Stimulated activated CD4-positive, alpha-beta T cell treated with anti-CD3 and anti-CD28 coated beads, Interleukin-2, amount 100 ng/mL, for 48 hours (primary cell): ENCODE measurements around the gene COL15A1.
"Not testable (repeated sequence)": the region's sequence is repeated elsewhere in the genome, so short reads cannot be mapped to it uniquely, and the experiment has no call there.

Experiments
- DNase-seq, 2 donors: peaks; one replicate each; pipeline ENCODE4 v3.0.0-alpha.2; 2020

COL15A1 gene

DNA sequence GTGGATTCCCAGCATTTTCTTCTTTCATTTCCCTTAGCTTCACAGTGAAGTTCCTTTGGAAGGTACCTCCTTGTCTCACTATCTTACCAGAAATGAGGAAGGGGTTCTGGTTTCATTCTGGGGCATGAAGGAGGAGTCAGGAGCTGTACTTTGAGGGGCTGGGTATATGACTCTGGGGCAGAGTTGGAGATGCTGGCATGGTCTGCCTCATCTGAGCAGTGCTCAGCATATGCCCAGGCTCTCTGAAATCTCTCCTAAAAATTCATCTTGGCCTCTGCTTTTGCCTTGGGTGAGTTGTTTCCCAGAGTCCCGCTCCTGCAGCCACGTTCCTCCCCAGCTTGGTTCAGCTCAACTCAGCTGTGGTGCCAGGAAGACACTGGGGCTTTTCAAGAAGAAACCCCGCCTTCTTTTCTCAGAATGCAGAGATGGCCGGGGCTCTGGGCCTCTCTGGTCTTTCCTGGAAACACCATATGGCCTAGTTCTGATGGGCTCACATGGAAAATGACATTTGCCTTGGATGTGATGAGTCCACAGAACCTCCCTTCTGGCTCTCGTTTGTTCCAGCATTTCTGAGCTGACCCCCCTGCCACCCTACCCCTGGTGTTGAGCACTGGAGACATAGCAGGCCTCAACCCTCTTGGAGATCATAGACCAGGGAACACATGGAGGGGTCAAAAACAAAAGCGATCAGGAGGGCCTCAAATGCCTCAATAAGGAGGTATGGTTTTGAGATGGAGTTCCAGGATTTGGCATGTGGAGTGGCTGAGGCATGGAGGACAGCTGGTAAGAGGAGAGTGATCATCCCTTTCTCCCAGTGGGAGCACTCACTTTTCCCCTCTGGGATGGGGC lies 149.2 kb downstream of the COL15A1 start:
- DNase-seq = peak in 1 of 2 donors; percentile 36

DNA sequence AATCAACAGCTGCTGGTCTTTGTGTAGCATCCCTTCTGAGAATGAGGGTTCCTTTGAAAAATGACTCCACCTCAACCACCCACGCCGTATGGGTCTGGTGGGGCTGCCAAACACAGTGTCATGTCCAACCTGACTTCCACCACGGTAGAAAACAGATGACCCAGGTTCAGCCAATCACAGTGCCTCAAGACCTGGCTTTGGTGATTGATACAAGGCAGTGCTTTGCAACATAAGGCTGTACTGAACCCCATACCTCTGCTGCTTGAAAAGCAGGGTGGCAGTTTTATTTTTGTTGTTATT lies 149.7 kb downstream of the COL15A1 start:
- DNase-seq = no peak

DNA sequence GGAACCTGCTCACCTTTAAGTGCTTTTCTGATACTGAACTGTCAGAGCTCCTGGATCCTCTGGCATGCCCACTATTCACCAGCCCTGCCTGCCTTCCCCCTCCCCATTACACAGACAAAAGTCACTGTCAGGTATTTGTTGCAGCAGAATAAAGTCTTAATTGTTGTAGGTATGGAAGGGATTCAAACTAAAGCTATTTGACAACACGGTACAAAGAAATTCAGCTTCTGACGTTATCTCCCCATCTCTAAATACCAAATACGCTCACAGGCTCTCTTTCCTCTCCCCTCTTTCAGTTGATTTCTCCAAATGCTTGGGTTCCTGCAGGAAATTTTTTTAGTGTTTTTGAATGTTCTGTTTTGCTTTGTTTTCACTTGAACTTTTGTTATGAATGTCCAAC lies 151.9 kb downstream of the COL15A1 start:
- no peak for DNase-seq

DNA sequence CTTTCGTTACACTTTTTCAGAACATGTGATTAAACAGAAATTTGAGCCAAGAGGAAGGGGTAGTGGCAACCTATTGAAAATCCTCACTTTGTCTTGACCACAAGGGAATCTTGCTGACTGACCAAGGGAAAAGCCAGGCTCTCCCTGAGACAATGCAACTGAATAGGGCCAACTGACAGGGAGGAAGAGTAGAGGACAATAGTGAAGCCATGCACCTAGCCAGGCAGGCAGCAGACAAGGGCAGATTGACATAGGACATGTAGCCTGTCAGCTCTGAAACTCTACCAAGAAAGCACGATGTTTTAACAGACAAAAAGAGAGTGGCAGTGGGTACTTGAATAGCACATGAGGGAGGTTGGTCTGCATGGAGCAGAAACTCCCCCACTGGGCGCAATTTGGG lies 152.7 kb downstream of the COL15A1 start:
- DNase-seq = no peak

DNA sequence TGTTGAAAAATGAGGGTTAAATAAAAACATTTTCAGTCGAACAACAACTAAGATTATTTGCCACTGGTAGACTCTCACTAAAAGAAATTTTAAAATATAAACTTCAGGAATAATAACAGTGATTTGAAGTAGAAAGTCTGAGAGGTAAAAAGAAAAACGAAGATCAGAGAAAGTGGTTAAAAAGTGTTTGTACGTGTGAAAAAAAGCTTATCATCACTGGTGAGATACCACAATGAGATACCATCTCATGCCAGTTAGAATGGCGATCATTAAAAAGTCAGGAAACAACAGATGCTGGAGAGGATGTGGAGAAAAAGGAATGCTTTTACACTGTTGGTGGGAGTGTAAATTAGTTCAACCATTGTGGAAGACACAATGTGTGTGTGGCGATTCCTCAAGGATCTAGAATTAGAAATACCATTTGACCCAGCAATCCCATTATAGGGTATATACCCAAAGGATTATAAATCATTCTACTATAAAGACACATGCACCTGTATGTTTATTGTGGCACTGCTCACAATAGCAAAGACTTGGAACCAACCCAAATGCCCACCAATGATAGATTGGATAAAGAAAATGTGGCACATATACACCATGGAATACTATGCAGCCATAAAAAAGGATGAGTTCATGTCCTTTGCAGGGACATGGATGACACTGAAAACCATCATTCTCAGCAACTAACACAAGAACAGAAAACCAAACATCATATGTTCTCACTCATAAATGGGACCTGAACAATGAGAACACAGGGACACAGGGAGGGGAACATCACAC lies 156.3 kb downstream of the COL15A1 start:
- DNase-seq = not testable (repeated sequence)

DNA sequence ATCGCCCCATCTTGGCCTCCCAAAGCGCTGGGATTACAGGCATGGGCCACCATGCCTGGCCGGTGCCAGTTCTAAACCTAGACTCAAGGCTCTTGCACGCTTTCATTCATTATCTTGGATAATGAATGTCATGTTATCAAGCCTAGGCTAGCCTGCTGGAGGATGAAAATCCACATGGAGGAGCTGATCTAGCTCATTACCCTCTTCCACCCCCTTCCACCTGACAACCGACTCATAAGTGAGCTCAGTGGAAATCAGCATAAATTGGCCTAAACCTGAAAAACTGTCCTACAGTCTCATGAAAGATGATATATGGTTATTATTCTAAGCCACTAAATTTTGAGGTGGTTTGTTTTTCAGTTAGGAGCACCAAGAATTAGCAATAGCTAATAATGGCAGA lies 157.6 kb downstream of the COL15A1 start:
- no peak for DNase-seq

DNA sequence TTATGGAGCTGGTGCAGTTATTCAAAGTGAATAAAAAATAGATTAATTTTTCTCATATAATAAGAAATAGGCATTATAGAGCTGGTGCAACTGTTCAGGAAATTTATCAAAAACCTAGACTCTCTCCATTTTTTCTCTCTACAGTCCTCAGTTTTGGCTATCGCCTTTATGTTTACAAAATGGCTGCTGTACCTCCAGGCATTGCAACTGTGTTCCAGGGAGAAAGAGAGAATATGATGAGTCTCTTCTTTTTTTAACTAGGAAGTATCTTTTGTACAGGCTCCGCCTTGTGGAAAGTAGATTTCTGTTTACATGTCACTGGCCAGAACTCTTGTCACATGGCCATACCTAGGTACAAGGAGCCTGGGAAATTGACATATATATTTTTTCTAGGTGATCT lies 158.1 kb downstream of the COL15A1 start:
- DNase-seq = no peak

DNA sequence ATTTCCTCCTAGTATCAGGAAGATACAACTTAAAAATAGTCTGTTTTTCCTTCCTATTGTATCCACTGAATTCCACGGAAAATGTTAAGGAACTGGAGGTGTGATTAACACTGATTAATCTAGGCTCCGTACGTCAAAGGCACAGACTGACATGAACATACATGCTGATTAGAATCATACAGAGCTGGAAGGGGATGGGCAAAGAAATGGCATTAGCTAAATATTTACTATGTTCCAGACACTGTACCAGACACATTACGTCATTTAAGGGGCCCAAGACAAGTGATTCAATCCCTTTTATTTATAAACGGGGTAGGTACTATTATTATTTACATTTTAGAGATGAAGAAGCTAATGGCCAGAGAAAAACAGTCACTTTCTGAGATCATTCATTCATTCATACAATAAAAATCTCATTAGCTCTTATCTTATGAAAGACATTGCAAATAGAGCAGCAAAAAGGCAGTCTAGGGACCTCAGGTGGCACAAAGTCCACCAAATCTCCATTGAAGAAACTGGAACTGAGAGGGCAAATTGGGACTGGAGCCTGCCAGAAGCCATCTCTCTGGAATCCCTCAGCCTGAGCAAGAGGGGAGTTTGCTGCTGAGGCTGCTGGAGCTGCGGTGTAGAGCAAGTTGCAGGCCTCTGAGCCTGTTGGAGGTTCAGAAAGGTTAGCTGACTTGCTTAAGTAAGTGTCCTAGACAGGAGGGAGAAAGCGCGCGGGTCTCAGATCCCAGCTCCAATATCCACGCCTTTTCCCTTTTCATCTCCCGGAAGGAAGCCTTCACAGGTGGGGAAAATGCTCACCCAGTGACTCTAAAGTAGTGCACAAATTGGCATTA lies 159.6 kb downstream of the COL15A1 start:
- no peak for DNase-seq

DNA sequence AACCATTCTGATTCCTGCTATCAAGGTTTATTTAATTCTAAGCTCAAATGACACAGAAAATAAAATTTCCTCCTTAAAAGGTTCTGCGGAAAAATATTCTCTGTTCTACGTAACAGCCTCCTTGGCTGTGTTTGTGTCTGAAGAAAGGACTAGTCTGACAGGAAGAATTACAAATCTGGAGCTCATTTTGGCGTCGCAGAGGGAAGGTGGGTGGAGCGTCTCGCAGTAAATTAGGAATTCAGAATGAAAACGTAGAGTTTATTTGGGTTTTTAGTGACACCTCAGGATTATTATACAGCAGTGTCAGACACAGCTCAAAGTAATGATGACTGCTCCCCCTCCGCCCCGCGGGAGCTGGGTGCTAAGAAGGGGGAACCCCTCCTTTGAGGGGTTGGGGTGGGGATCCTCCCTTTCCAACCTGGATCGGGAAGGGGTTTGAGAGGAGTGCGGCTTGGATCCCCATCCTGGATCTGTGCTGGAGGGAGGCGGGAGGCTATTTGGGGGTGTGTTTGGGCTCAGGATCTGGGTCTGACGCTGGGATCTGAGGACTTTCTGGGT lies 160.3 kb downstream of the COL15A1 start:
- DNase-seq = no peak

DNA sequence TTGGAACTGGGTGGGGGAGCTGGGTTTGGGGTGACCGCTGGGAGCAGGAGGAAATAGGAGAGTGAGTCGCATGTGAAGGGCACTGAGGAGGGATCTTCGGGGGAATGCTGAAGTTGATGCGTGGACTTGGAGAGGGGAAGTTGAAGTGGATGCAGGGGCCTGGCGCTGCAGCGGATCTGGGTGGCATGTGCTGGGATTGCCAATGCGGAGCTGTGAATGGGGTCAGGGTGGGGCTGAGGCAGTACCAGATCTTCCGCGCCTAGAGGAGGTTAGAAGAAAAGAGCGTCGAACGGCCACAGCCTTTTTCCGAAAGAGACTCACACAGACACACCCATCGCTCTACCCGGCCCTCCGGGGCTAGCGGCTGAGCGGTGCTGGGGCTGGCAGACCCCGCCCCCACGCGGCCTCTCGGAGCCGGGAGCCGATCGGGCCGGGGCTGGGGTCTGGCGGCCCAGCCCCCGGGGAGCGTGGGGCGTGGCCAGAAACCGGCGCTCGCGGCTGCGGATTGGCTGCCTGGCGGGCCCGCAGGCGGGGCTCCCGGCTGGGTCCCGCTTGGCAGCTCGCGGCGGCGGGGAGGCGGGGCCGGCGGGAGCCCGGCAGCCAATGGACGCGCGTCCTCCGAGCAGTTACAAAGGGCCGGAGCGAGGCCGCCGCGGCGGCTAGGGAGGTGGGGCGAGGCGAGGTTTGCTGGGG lies 160.9 kb downstream of the COL15A1 start, which contains the start of gene TGFBR1:
Gene TGFBR1 (plus strand): TSS at position 655 of the 693 bp plus-strand sequence. CDS start 93 bp downstream, outside the sequence.
- DNase-seq = peak; percentile 86 to 88

DNA sequence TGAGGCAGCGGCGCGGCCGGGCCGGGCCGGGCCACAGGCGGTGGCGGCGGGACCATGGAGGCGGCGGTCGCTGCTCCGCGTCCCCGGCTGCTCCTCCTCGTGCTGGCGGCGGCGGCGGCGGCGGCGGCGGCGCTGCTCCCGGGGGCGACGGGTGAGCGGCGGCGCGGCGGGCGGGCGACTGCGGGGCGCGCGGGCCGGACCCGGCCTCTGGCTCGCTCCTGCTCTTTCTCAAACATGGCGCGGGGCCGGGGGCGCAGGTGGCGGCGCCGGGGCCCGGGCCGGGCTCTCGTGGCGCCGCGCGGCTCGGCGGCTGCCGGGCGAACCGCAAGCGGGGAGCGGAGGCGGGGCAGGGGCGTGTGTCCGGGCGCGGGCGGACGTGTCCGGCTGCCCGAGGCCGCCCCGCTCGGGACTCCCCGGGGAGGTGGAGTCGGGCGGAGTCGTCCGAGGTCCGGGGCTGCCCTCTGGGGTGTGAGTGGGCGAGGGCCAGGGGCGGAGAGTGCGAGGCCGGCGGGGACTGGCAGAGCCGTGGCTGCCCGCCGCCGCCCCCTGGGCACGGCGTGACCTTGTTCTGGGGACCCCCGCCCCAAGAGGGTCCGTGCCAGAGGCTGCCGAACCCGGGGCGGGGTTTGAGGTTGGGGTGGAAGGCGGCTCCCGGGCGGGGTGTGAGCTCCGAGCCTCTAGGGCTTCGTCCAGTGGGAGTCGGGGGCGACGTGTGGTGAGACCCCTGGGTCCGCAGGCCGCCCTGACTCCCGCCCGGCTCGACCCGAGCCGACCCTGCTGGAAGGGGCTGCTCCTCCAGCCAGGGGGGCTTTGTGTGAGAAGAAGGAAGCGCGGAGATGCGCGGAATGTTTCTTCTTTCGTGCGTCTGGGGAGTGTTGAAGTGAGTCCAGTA lies 161.7 kb downstream of the COL15A1 start:
- DNase-seq = peak; percentile 25 to 30

DNA sequence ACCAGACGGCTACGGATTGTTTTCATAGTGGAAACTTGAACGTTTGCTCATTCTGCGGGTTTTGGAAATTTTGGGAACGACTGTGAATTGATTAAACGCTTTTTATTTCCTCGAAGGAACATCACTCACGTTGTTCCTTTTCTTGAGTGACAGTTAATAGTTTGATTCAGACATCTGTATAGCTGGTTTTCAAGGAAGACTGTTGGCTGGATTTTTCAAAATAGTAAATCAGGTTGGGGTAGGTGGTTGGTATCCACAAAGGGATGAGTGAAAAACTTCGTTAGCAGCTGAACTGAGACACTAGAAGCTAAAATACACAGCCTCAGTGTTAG lies 162.3 kb downstream of the COL15A1 start:
- DNase-seq = no peak

DNA sequence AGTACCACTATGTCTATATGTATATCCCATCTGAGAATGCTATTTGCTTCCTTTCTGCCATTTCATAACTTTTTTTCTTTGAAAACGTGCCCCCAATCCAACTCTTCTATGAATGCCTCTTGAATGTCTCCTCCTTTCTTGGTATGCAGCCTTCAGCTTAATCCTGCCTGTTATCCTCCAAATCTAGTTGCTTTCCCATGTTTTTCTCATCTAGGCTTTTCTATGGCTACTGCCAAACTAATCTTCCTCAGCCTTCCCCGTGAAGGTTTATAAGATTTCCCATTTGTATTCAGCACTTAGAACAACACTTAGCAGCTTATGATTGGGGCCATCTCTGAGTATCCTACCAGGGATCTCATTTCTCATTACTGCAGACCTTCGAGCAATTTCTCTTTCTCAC lies 163.7 kb downstream of the COL15A1 start:
- DNase-seq = no peak

DNA sequence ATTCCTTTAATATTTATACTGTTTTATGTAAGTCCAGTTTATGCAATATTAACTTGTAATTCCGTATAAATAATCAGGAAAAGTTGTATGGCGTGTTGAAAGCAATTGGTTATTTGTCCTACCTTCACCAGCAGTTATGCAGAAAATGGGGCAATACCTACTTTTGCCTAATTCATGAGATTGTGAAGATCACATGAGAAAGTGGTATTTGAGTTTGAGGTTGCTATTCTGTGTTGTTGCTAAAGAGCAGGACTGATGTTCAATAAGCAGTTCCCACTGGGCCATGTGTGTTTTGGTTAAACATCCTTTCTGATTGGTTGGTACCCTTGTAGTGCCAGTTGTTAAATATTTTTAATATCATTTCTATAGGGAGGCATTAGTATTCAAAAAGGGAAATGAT lies 164.4 kb downstream of the COL15A1 start:
- DNase-seq = no peak

DNA sequence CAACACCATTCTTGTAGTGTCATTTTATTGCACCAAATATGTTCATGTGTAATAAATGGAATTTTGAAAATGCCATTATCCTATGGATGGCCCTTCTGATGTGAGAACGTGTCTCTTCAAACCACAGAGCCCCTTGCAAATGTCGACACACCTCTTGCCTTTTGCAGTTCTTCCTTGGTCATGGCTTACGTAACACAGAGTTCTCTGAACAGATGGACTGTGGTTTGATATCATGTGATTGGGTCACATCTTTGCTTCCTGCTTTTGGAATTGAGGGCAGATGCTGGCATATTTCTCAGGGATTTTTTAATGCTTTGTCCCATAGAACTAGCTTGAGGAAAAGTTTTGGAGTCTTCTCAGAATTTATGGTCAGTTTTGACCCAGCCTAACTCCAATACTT lies 165.8 kb downstream of the COL15A1 start:
- DNase-seq = no peak

DNA sequence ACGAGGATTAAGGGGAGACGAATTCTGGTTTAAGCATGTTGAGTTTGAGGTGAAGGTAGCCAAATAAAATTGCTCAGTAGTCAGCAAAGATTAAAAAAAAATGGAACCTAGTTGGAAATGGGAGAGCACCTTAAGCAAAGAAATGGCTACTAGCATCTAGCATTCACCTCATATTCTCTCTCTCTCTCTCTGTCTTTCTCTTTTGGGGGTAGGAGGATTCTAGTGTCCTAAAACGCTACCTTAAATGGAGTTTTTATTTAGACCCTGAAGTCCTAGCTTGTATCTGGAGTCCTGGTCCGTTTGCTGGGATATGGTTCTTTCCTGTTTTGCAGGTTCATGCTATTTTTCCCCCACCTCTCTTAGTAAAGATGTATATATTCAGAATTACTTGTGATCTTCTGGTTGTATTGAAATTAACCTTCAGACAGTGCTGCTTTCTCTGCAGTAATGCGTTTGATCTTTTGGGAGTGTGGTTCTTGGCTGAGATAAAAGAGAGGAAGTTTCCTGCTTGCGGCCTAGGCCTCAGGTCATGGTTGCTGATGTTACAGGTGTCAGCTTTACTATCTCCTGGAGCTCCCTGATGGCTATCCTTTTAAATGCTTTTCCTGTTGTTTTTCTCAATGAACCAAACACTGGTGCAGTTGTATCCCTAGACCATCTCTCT lies 169.2 kb downstream of the COL15A1 start:
- DNase-seq = no peak

DNA sequence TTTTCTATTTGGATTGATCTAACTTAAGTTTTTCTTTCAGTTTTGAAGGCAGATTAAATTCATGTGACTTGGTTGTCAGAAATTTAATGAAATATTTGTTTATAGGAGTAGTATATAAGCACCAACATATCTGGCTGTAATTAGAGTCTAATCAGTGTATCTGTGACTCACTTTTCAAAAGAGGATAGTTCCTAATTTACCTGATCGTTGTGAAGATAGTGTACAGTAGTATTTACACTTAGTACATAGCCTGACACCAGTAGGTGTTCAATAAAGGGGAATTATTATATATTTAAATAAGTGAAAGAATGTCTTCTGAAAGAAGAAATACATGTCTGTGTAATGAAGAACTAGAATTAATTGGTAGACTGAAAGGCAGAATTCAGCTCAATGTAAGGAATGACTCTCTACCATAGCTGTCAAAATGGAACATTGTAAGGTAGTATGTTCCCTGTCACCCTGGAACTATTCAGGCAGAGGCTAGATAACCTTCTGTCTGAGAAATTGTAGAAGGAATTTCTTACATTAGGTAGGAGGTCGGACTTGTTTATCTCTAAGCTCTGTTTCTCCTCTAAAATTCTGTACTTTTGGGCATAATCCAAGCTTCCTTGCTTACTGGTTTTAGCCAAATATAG lies 169.8 kb downstream of the COL15A1 start:
- DNase-seq = no peak

DNA sequence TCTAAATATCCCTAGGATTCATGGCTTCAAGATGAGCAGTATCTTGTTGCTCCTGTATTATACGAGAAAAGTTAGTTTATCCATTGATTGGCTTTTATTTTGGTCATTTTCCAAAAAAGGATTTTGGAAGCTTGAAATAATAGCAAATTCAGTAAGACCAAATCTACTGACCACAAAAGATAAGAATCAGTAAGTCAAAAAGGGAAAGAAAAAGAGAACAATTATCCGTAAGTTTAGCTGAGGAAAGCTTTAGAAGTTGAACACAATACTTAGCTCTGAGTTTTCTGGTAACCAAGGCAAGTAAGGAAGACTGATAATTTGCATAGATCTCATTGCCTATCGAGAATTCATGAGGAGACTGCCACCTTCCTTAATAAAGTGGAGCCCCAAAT lies 170.3 kb downstream of the COL15A1 start:
- DNase-seq = no peak

DNA sequence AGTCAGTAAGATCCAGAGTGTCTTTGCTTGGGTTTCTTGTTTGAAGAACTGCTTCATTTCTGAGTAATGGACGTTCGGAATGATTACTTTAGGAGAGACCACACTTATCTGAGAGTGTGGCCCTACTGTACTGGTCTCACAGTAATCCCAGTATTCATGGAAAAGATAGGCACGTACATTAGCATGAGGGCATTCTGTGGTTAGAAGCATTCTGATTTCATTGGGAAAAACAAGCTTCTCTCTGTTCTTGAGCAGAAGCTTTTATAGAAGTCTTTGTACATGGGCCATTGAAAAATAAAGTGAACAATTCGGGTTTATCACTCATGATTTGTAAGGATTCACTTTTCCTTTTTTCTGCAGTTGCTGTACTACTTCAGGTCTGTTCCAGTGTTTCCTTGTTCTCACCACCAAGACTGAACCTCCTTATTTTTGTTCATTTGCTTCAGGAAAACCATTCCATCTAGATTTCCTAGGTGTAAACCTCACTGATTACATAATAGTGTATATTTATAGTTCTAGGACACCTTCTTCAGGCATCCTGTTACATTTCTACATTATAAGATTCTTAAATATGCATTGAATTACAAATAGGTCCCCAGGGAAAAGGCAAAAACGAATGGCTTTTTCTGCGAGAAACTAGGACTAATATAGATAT lies 171.3 kb downstream of the COL15A1 start:
- DNase-seq = no peak

DNA sequence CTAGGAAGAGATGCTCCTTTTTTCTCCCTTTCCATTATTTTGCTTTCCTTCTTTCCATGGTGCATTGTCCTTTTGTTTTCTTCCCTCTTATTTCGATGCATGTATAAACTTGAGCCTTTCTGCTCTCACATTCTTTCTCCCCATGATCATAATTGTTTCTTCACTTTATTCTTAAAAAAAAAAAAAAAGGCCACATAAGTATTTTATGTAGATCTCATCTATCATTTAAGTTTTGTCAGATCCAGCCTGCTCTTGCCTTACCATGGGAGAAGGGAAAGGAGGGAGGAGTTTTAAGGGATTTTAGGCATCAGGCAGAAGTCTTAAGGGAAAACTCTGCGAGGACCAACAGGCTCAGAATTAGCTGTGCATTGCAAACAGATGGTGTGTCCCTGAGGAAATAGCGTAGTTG lies 172.3 kb downstream of the COL15A1 start:
- no peak for DNase-seq
